Activated CD8-positive, alpha-beta memory T cell treated with anti-CD3 and anti-CD28 coated beads for 24 hours (primary cell): ENCODE results near the gene ZNHIT2.
A peak's percentile ranks its signal among the peaks of the same experiment; 100 is the strongest.

ENCODE experiments used
- DNase-seq: peaks from one replicate; pipeline ENCODE4 v3.0.0-alpha.2; 2020

ZNHIT2 gene

DNA sequence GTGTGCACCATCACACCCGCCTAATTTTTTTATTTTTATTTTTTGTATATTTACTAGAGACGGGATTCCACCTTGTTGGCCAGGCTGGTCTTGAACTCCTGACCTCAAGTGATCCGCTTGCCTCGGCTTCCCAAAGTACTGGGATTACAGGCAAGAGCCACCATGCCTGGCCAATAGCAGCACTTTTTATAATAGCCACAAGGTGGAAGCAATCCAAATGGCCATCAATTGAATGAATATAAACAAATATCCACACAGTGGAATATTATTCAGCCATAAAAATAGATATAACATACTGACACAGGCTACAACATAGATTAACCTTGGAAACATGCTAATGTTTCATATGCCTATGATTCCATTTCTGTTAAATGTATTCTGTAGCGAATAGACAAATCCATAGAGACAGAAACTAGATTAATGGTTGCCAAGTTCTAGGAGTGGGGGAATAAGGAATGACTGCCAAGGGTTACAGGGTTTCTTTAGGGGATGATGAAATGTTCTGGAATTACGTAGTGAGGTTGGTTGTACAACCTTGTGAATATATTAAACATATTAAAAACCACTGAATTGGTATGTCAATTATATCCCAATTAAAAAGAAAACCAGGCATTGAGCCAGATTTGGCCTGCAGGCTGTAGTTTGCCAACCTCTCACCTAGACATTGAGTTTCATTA lies 16.7 kb downstream of the ZNHIT2 start:
- no peak for DNase-seq

DNA sequence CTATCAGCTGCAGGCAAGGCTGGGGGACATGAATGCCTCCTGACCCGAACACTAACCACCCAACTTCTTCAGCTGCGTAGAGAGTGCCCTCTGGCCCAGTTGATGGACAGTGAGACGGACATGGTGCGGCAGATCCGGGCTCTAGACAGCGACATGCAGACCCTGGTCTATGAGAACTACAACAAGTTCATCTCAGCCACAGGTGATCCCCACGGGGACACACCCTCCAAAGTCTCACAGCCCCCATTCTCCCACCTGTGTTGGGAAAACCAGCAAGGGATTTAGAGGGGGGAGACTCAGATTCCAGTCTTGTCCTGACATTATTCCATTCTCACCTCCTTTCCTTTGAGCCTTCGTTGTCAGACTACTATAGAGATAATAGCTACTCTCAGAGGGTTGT lies 20.6 kb downstream of the ZNHIT2 start:
- DNase-seq, result no peak

DNA sequence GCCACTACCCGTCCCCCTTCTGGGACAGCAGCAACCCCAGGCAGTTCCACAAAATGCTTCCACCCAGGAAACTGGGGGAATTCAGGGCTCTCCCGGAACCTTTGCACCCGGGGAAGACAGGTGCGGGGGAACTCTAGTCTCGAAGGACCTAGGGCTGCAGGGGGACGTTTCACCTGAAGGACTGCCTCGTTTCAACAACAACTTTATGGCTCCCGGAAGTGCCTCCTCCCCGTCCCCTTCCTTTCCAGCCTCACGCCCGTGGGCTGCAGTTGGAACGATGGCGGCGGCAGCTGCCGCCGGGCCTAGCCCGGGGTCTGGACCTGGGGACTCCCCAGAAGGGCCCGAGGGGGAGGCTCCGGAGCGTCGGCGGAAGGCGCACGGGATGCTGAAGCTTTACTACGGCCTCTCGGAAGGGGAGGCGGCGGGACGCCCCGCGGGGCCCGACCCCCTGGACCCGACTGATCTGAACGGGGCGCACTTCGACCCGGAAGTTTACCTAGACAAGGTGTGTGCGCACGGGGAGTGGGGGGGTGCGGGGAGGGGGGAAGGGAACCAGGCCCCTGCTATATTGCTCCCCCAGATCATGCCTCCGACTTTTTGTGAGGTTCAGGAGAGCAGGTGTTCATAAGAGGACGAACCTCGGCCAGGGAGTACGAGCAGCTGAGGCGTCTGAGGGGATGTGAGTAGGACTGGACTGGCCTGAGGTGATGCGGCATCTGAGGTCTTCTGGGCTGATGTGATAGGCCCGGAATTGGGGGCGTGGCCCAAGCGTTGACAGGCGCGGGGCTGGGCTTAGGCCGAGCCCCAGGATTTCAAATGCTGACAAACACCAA lies 21.3 kb downstream of the ZNHIT2 start, which contains the start of gene VPS51:
TSS of gene VPS51 (plus strand) at position 241 of the 833 bp plus-strand sequence. CDS start at position 278, 37 bp downstream.
- DNase-seq, result peak; percentile 92

DNA sequence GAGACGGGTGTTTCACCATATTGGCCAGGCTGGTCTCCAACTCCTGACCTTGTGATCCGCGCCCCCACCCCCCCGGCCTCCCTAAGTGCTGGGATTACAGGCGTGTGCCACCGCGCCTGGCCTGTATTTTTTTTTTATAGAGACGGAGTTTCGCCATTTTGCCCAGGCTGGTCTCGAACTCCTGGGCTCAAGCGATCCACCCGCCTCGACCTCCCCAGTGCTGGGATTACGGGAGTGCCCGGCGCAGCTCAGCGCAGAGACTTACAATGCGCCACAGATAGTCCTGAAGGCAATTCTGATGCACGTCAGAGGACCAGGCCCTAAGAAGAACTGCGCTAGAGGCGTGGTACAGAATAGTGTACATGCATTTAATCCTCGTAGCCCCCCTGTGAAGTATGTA lies 22.1 kb downstream of the ZNHIT2 start:
- no peak for DNase-seq

DNA sequence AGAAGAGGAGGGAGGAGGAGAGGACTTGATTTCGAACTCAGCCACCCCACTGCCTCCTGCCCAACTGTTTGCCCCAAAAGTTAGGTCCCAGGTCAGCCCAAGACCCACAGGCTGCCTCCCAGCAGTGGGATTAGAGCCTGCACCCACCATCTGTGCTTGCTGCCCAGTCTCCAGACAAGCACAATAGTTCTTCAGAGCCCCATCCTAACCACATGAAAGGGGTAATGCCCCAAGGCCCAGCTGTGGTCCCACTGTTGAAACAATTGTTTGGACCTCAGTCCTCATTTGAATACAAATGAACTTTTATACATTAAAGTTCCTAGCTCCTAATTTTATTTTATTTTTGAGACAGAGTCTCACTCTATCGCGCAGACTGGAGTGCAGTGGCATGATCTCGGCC lies 26.9 kb downstream of the ZNHIT2 start:
- no peak for DNase-seq

DNA sequence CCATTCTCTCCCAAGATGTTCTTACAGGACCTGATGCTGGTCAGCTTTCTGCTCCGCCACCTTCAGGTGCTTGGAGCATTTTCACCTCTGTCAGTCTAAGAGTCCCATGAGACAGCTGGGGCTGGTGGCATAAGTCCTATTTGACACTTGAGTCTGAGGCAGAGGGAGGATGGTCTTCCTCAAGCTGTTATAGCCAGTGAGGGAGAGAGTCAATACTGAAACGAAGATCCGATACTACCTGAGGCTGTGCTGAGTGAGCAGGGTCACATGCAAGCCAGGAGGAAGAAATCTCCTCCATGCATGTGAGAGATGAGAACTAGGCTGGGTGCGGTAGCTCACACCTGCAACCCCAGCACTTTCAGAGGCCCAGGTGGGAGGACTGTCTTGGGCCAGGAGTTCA lies 27.9 kb downstream of the ZNHIT2 start:
- DNase-seq, result no peak

DNA sequence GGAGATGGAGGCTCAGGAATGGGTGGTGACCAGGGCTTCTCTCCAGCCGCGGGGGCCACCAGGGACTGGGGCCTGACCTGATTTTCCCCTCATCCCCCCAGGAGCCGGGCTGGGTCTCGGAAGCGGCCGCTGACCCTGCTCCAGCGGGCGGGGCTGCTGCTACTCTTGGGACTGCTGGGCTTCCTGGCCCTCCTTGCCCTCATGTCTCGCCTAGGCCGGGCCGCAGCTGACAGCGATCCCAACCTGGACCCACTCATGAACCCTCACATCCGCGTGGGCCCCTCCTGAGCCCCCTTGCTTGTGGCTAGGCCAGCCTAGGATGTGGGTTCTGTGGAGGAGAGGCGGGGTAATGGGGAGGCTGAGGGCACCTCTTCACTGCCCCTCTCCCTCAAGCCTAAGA lies 29.7 kb downstream of the ZNHIT2 start:
- no peak for DNase-seq

DNA sequence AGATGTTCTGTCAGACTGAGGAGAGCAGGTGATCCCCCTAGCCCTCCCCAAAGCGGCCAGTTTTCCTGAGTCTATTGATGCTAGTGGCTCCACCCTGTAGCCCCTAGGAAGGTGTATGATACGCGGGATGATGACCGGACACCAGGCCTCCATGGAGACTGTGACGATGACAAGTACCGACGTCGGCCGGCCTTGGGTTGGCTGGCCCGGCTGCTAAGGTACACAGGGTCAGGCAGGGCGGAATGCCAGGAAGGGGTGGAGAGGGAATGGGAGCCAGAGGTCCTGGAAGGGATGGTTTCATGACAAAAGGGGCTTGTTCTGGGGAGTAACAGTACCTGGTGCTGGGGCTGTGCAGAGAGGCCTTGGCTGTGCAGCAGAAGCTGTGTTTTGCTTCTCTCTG lies 30.3 kb downstream of the ZNHIT2 start:
- no peak for DNase-seq

DNA sequence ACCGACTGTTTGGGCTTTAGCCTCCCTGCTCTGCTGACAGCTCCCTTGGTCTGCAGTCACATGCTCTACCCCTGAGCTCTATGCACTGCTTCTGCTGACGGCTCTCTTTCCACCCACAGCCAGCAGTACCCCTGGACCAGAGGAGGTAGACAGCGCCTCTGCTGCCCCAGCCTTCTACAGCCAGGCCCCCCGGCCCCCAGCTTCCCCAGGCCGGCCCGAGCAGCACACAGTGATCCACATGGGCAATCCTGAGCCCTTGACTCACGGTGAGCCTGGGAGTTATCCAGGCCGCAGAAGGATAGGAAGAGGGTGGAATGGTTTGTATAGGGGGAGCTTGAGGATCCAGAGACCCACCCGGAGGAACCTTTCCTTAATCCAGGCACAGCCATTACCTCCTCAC lies 30.7 kb downstream of the ZNHIT2 start:
- DNase-seq, result no peak

DNA sequence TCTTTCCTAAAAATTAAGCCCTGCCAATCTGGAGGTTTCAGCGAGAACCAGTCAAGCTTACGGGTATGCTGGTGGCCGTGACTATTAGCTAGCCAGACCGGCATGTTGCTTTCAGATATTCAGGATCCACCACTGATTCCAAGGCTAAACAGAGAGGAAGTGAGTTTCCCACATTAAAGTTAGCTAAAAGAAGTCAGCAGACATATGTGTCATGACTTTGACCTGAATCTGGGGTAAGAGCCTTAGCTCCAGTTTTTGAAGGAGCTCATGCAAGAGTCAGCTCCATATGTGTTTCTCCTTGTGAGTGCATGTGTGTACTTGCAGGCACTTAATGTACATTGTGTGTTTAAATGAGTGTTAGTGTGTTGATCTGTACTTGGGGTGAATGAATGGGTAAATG lies 32.1 kb downstream of the ZNHIT2 start:
- no peak for DNase-seq

DNA sequence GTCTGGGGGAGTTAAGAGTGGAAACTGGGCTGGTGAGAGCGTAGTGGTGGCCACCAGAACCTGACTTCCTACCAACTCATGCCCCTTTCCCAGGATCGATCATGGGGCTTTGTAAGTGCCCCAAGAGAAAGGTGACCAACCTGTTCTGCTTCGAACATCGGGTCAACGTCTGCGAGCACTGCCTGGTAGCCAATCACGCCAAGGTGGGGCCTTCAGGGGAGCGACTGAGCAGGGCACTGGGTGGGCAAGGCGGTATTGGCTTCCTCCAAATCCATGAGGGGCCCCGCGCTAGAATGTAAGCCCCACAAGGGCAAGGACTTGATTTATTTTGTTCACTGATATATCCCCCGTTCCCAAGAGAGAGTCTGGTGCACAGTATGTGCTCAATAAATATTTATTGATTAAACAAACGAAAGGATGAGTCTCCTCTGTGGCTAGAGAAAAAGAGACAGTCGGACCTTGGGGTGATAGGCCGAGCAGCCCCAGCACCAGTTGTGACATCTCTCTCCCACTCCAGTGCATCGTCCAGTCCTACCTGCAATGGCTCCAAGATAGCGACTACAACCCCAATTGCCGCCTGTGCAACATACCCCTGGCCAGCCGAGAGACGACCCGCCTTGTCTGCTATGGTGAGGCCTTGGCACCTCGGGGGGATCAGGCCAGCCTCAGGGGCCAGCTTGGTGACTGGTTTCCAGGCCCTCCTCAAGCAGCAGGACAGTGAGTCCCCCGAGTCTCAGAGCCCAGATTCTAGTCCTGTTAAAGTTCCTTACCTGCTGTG lies 32.7 kb downstream of the ZNHIT2 start:
- no peak for DNase-seq

DNA sequence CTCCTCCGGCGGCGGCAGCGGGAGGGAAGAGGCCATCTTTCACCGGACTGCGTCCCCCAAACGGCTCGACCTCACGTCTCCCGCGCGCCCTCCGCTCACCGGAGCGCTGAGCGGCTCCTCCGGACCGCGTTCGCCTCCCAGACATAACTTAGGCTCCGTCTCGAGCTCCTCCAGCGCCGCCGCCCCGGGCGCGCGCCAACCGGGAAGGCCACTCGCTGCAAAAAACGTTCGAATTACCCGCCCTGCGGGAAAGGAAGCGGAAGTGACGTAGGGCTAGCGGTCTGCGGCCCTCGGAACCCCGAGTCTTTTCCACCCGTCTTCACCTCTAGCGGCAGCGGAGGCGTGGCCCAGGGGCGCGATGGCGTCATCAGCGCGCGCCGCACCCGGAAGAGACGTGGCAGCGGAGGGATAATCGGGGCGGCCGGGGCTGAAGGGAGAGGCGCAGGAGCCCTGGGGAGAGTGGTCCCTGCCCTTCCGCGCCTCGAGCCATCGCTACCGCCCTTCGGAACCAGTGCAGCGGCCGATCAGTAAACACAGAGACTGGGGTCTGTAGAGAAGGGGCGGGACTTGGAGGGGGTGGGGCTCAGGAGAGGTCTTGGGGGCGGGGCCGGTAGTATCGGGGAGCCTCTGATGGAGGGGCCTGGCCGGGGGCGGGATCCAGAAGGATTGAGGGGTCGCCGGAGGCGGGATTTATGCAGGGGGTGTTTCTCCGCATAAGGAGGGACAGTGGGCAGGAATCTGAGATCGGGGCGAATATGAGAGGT lies 33.5 kb downstream of the ZNHIT2 start, which contains the start of the genes CDCA5 and ZFPL1:
TSS of gene CDCA5 (minus strand) at position 207 of the 764 bp plus-strand sequence. CDS start at position 145, 62 bp downstream.
TSS of gene ZFPL1 (plus strand) at position 389 of the 764 bp plus-strand sequence. CDS start 477 bp downstream, outside the sequence.
- peak; percentile 99 for DNase-seq

DNA sequence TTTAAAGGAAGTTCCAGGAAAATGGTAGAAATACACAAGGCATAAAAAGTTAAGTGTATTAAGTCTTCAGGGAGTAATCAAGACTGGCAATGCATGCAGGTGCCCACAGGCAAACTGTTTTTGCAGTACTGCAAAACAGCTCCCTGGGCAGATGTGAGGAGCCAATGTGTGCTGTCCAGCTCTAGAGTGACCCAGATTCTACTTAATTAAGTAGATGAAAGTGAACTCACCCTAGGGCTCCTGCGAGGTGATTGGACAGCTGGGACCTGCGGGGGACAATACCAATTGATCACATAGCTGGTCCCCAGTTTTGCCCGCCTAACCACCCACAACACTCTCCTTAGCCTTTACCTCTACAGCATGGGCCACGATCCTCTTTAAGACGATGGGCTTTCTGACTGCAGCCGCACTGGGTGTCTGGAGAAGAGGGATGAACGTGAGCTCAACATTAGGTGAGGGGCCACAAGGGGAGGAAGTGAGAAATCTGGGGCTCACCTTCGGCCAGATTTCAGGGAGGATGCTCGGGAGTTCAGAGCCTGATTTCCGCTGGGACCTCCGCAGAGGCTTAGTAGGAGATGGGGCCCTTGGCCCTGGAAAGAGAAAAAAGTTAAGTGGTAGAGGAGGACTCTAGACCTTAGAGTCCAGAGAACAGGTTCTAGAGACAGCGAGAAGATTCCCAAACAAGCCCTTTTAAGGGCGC lies 34.2 kb downstream of the ZNHIT2 start:
- peak; percentile 61 for DNase-seq

DNA sequence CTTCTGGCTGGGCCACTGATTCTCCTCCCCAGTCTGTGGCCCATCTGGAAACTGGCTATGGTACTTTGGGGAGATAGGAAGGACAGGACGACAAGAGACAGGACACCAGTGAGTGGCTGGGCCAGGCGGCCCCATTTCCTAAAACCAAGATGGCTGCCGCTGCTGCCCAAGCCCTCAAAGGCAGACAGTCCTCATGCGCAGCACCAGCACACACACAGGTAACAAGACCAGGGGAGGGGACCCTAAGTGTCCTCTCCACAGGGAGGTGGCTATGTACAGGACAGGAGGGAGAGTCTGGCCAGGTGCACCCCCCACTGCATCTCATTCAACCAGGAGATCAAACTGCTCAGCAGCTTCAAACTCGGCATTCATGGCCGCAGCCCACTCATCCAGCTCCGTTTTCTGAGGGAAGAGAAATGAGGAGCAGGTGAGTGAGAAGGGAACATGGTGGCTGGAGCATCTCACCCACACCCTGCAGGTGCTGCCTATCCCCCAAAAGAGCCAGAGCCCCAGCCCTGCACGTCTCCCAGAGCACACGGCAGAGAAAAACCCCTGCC lies 38.6 kb downstream of the ZNHIT2 start:
- DNase-seq, result no peak

DNA sequence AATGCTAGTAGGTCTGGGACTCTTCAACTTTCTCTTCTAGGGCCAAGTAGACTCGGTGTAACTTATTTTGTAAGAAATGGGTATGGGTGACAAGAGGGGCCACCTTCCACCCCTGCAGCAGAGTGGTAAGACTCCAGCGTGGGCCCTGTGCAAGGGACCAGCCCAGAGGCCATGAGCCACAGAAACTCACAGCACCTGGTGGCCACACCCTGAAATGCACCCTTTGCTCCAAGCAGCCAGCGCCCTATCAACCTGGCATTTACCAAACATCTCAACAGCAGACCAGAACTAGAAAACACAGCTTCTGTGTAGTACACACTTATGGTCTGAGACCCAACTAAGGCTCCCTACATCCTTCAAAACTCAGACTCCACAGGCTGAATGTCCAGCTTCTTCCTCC lies 39.4 kb downstream of the ZNHIT2 start:
- DNase-seq, result peak; percentile 83

DNA sequence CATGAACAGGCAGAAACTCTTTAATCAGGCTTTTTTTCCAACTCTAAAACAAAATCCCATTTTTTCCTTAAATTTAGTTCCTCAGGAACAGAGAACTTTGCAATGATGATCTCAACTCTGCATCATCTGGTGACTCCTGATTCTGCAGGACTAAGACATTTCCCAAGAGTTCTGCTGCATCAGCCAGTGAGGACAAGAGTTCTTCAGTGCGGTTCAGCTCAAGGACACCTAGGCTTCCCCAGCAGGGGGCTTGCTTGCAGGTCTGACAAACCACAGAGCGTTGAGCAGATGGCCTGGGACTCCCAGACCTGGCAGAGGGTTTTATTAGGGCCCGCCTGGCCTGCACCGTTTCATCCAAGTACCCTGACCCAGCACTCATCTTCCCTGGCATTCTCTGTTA lies 40.0 kb downstream of the ZNHIT2 start:
- DNase-seq, result no peak

DNA sequence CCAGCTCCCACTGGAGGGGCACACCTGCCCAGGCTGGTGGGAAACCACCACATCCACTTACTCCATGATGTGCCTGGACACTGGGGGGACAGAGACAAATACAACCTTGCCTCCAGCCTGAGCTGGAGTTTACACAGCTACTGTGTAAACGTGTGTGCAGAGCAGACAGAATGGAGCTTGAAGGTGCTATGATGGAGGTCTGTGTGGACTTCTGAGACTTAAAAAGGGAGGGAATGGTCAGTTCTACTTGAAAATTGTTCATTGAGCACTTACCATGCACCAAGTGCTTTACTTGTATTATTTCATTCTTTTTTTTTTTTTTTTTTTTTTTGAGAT lies 44.9 kb downstream of the ZNHIT2 start:
- DNase-seq, result no peak

DNA sequence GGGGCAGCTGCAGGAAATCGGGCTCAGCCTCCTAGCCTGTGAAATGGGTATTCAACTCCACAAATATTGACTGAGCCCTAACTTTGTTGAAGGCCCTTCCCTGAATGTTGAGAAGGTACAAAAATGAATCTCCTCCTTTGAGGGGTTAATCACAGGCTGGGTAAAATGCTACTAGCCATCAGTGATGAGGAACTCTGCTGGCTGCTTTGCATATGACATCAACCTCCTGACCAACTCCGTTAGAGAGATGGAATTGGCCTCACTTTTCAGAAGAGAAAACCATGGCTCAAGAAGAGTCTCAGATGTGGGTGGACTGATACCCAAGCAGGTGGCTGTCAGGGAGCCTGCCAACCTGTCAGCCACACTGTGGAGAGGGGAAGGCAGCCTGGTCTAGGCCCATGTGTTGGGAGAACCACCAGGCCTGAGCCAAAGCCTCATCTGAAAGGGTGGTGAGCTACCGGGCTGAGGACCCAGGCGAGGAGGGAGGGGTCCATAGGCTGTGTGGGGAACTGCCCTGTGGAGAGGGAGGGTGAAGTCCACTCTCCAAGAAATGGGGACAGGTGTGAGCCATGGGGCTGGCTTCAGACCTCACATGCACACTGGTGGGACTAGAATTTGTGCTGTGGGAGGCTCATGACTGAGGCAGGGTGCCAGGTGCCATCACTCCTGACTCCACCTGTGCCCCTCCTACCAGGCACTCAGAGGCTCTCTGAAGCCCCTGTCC lies 45.4 kb downstream of the ZNHIT2 start:
- DNase-seq, result no peak

DNA sequence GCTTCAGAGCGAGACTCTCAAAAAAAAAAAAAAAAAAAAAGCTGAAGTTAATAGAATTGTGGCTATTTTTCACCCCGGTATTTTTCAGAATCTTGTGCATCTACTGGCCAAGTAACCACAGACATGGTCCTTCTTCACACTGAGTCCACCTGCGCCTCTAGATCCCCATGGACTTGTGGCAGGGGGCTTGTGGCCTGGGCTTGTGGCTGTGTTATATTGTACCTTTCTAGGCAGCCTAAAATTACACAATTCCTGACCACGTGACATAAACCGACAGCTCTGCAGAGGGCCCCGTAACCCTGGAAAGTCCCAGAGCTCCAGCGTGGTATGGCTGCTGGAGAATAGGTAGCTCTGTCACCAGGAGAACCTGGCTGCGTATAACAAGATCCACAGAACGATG lies 48.3 kb downstream of the ZNHIT2 start:
- no peak for DNase-seq

DNA sequence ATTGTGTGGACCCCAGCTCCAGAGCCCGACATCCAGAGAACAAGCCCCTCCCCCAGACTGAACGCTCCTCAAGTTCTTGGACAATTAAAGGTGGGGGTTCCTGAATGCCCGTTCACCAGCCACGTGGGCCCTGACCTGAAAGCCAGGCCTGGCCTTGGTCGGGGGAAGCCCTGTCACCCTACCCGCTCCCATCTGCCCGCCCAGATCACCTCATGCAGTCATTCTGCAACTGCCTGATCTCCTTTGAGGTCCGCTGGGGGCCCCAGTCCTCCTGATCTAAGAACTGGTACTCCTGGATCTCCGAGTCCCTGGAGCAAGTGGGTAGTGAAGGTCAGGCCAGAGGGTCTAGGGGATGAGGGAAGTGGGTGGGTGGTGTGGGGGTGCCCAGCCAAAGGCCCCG lies 50.1 kb downstream of the ZNHIT2 start:
- no peak for DNase-seq

DNA sequence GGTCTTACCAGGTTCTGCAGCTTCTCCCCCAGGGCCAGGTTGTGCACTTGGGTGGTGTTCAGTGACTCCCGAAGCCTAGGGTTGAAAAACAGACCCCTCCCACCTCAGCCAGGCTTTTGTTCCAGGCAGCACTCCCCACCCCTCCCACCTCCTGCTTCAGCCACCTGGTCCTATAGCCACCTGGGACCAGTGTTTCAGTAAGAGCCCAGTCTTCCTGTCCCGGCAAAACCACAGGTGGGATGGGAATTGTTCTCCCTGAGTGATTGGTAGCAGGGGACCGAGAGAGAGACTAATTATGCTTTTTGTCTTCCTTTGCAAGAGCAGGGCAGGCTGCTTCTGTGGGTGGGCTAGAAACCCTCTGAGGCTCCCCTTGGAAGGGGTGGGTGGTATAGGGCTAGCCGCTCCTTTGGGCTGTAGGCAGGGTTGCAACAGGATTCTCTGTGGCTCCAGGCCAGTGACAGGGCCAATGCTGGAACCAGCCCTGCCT lies 50.7 kb downstream of the ZNHIT2 start:
- DNase-seq, result no peak
